Liver (tissue), 9 donors: ENCODE results near the gene MYO9B. TPM values are rescaled to one million over a fixed set of nuclear protein-coding genes. Genes with fewer than 3 reads are reported as not detected.

ENCODE experiments used
- DNase-seq: peaks from one replicate; pipeline ENCODE4 v3.0.0-alpha.2; 2017; ENCODE audit warnings: low spot score
- H3K27ac ChIP-seq, 2 donors: one replicate each; pipeline ENCODE4 v1.7.0; 2013; ENCODE audit warnings: inconsistent platforms in 2 of 2, low read length in 2 of 2, control low read depth in 1 of 2, low read depth in 1 of 2, mild to moderate bottlenecking in 1 of 2
- H3K27me3 ChIP-seq, 4 donors: one replicate each; pipeline versions ENCODE4 v1.6.1 to v1.7.0; 2013; ENCODE audit warnings: low read length in 3 of 4, inconsistent platforms in 1 of 4, mild to moderate bottlenecking in 1 of 4, moderate library complexity in 1 of 4; ENCODE audit not compliant: control insufficient read depth in 4 of 4, insufficient read depth in 4 of 4
- H3K36me3 ChIP-seq, 4 donors: one replicate each; pipeline versions ENCODE4 v1.6.1 to v1.7.0; 2013; ENCODE audit warnings: low read length in 3 of 4, mild to moderate bottlenecking in 3 of 4, low read depth in 1 of 4, moderate library complexity in 1 of 4; ENCODE audit not compliant: control insufficient read depth in 4 of 4, insufficient read depth in 3 of 4
- H3K4me1 ChIP-seq, 4 donors: one replicate each; pipeline versions ENCODE4 v1.6.1 to v1.7.0; 2013; ENCODE audit warnings: low read length in 3 of 4, mild to moderate bottlenecking in 3 of 4, moderate library complexity in 1 of 4; ENCODE audit not compliant: control insufficient read depth in 4 of 4, insufficient read depth in 4 of 4
- H3K4me3 ChIP-seq, 3 donors: one replicate each; pipeline versions ENCODE4 v1.6.1 to v1.7.0; 2013; ENCODE audit warnings: low read length in 3 of 3, control low read depth in 1 of 3, low read depth in 1 of 3, mild to moderate bottlenecking in 1 of 3
- H3K9ac ChIP-seq, 2 donors: one replicate each; pipeline ENCODE4 v1.7.0; 2013; ENCODE audit warnings: low read length in 2 of 2, mild to moderate bottlenecking in 2 of 2, moderate library complexity in 2 of 2, control low read depth in 1 of 2, low read depth in 1 of 2
- H3K9me3 ChIP-seq, 4 donors: one replicate each; pipeline versions ENCODE4 v1.6.1 to v1.7.0; 2013; ENCODE audit warnings: low read length in 3 of 4; ENCODE audit not compliant: control insufficient read depth in 4 of 4
- CTCF ChIP-seq: fragments of 150-350 bp; IDR thresholded peaks from 2 replicates; pipeline ENCODE4 v1.5.1; 2017; ENCODE audit warnings: improper control_type of control experiment, low read depth, low read length; ENCODE audit not compliant: missing input control
- EGR1 ChIP-seq, 2 donors: IDR thresholded peaks; 2 replicates each; pipeline ENCODE4 v1.6.1; 2016 to 2018; ENCODE audit warnings: antibody characterized with exemption in 2 of 2, low read depth in 2 of 2
- FOXA1 ChIP-seq: IDR thresholded peaks from 2 replicates; pipeline ENCODE4 v1.6.1; 2016; ENCODE audit warnings: antibody characterized with exemption
- FOXA2 ChIP-seq: IDR thresholded peaks from 2 replicates; pipeline ENCODE4 v1.6.1; 2016; ENCODE audit warnings: antibody characterized with exemption
- GABPA ChIP-seq, 2 donors: IDR thresholded peaks in 1 of 2; conservative IDR thresholded peaks in 1 of 2; 2 replicates each; pipeline ENCODE4 v1.6.1; 2016; ENCODE audit warnings: antibody characterized with exemption in 2 of 2, mild to moderate bottlenecking in 1 of 2, moderate library complexity in 1 of 2
- HNF4A ChIP-seq, 2 donors: conservative IDR thresholded peaks; 2 replicates each; pipeline ENCODE4 v1.6.1; 2016; ENCODE audit warnings: antibody characterized with exemption in 2 of 2, mild to moderate bottlenecking in 2 of 2
- HNF4G ChIP-seq: IDR thresholded peaks from 2 replicates; pipeline ENCODE4 v1.6.1; 2016; ENCODE audit warnings: antibody characterized with exemption
- JUND ChIP-seq, 2 donors: IDR thresholded peaks; 2 replicates each; pipeline ENCODE4 v1.6.1; 2016; ENCODE audit warnings: antibody characterized with exemption in 2 of 2
- MAX ChIP-seq: IDR thresholded peaks from 2 replicates; pipeline ENCODE4 v1.6.1; 2016; ENCODE audit warnings: antibody characterized with exemption
- NR2F2 ChIP-seq: IDR thresholded peaks from 2 replicates; pipeline ENCODE4 v1.6.1; 2016; ENCODE audit warnings: antibody characterized with exemption
- RAD21 ChIP-seq, 2 donors: IDR thresholded peaks; 2 replicates each; pipeline ENCODE4 v1.6.1; 2016; ENCODE audit warnings: antibody characterized with exemption in 2 of 2, mild to moderate bottlenecking in 2 of 2
- REST ChIP-seq: IDR thresholded peaks from 2 replicates; pipeline ENCODE4 v1.6.1; 2016; ENCODE audit warnings: antibody characterized with exemption, mild to moderate bottlenecking
- RXRA ChIP-seq, 2 donors: IDR thresholded peaks; 2 replicates each; pipeline ENCODE4 v1.6.1; 2017 to 2018; ENCODE audit warnings: antibody characterized with exemption in 2 of 2, mild to moderate bottlenecking in 1 of 2
- SP1 ChIP-seq: IDR thresholded peaks from 2 replicates; pipeline ENCODE4 v1.6.1; 2018; ENCODE audit warnings: antibody characterized with exemption, mild to moderate bottlenecking
- TAF1 ChIP-seq: conservative IDR thresholded peaks from 2 replicates; pipeline ENCODE4 v1.6.1; 2016; ENCODE audit warnings: antibody characterized with exemption, mild to moderate bottlenecking
- YY1 ChIP-seq: IDR thresholded peaks from 2 replicates; pipeline ENCODE4 v1.6.1; 2016; ENCODE audit warnings: antibody characterized with exemption, mild to moderate bottlenecking
- WGBS: extraction: QIAGEN DNeasy Blood & Tissue Kit; methylation state at CpG from one replicate; pipeline ENCODE4 v1.1.7; 2013; 5-methylcytosine and 5-hydroxymethylcytosine counted together
- polyA plus RNA-seq, 2 donors: library from polyadenylated mRNA; stranded (reverse) in 1 of 2; unstranded in 1 of 2; fragments of 200-250 nt in 1 of 2; fragments of >200 nt in 1 of 2; fragmentation: Nextera tagmentation in 1 of 2; extraction: Ambion mirVana in 1 of 2; gene quantifications; one replicate each; pipeline versions ENCODE4 v1.2.1 to v1.2.3, GENCODE V29; 2013 to 2015
- total RNA-seq, 2 donors: library from RNA; depleted of rRNA; stranded (reverse); fragments of >200 nt; gene quantifications; one replicate each; pipeline ENCODE4 v1.2.3, GENCODE V29; 2014
- TF ChIP-seq, protein P1 (sequence below): IDR thresholded peaks from 2 replicates; pipeline ENCODE4 v1.6.1; 2016; ENCODE audit warnings: antibody characterized with exemption
- TF ChIP-seq, protein P2 (sequence below): IDR thresholded peaks from 2 replicates; pipeline ENCODE4 v1.6.1; 2016; ENCODE audit warnings: antibody characterized with exemption
- donor health status: healthy.
- donor health status: healthy.
- donor health status: healthy.
- donor health status: healthy.
- donor health status: healthy.

Gene MYO9B
- total and polyA plus RNA-seq, 4 donors = 9.1 to 32.5 (median 21.0) TPM

- H3K27me3 ChIP-seq = no peaks in the 10 kb centered on the region
- no peak overlapping the region for H3K4me3 ChIP-seq
- TF ChIP-seq REST (no peak), YY1 (no peak), JUND (IDR thresholded peaks at IDR 0.05) (no peak), NR2F2 (no peak), FOXA1 (no peak), RXRA (IDR thresholded peaks at IDR 0.05) (peak; percentile 48 to 53), SP1 (peak; percentile 63), EGR1 (IDR thresholded peaks at IDR 0.05; ENCODE audit: low read depth in 2 of 2) (no peak), HNF4A (conservative IDR thresholded peaks at IDR 0.05) (peak; percentile 68 to 80), CTCF (no peak), HNF4G (peak; percentile 25), GABPA (IDR thresholded peaks at IDR 0.05 in 1 of 2, conservative IDR thresholded peaks at IDR 0.05 in 1 of 2) (no peak), MAX (no peak), FOXA2 (no peak), RAD21 (IDR thresholded peaks at IDR 0.05) (peak in 1 of 2 donors; percentile 42), TAF1 (no peak)
- TF ChIP-seq, protein P1, sequence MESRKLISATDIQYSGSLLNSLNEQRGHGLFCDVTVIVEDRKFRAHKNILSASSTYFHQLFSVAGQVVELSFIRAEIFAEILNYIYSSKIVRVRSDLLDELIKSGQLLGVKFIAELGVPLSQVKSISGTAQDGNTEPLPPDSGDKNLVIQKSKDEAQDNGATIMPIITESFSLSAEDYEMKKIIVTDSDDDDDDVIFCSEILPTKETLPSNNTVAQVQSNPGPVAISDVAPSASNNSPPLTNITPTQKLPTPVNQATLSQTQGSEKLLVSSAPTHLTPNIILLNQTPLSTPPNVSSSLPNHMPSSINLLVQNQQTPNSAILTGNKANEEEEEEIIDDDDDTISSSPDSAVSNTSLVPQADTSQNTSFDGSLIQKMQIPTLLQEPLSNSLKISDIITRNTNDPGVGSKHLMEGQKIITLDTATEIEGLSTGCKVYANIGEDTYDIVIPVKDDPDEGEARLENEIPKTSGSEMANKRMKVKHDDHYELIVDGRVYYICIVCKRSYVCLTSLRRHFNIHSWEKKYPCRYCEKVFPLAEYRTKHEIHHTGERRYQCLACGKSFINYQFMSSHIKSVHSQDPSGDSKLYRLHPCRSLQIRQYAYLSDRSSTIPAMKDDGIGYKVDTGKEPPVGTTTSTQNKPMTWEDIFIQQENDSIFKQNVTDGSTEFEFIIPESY = no peak
- TF ChIP-seq, protein P2, sequence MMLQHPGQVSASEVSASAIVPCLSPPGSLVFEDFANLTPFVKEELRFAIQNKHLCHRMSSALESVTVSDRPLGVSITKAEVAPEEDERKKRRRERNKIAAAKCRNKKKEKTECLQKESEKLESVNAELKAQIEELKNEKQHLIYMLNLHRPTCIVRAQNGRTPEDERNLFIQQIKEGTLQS = no peak
- peaks cover 2 to 17% (median 13%) of the 10 kb centered on the region in 4 donors for H3K4me1 ChIP-seq
- H3K36me3 ChIP-seq = peaks cover 0 to 7% (median 3%) of the 10 kb centered on the region in 4 donors
- H3K9ac ChIP-seq = no peak overlapping the region
- no peak overlapping the region for H3K27ac ChIP-seq
- DNase-seq = no peak
- no peaks in the 10 kb centered on the region for H3K9me3 ChIP-seq
- WGBS = 57% methylated on average over 7 of the region's 7 CpGs
These were observed 4.7 kb upstream of the MYO9B start for GRCh38 chr19:17070912-17071311.
